ENCODE measurements around the gene ALX3. TPM values are rescaled to one million over a fixed set of nuclear protein-coding genes. Genes with fewer than 3 reads are reported as not detected.

The ALX3 gene
- polyA plus RNA-seq, 1 donor (not counting 4 experiments of a cell fraction or from before 2014, with no cell fraction given), result not detected

GRCh38 chr1:110084227-110085078 lies 14.0 kb upstream of the ALX3 start:
- no peaks in the 10 kb centered on the region for H3K36me3 ChIP-seq (ENCODE audit: control insufficient read depth in 2 of 2, extremely low read depth in 1 of 2, insufficient read depth in 2 of 2, low read length in 2 of 2)
- FAIRE-seq (no peak), DNase-seq (ENCODE audit: low read depth, low spot score) (no peak)
- H3K4me2 ChIP-seq (ENCODE audit: control insufficient read depth, extremely low read depth, insufficient read depth, low read depth, low read length), result peak overlapping the region; percentile 89
- H3K27me3 ChIP-seq (ENCODE audit: control insufficient read depth, extremely low read depth, insufficient read depth, low read length), result peaks cover 57% of the 10 kb centered on the region
- no peaks in the 10 kb centered on the region for H3K79me2 ChIP-seq (ENCODE audit: control insufficient read depth, insufficient read depth, low read length)
- no peak overlapping the region for H3K27ac ChIP-seq (ENCODE audit: control insufficient read depth, insufficient read depth, low read length)
- H2AFZ ChIP-seq (ENCODE audit: control insufficient read depth, low read length), result peak overlapping the region; percentile 33
- TF ChIP-seq, protein P1, sequence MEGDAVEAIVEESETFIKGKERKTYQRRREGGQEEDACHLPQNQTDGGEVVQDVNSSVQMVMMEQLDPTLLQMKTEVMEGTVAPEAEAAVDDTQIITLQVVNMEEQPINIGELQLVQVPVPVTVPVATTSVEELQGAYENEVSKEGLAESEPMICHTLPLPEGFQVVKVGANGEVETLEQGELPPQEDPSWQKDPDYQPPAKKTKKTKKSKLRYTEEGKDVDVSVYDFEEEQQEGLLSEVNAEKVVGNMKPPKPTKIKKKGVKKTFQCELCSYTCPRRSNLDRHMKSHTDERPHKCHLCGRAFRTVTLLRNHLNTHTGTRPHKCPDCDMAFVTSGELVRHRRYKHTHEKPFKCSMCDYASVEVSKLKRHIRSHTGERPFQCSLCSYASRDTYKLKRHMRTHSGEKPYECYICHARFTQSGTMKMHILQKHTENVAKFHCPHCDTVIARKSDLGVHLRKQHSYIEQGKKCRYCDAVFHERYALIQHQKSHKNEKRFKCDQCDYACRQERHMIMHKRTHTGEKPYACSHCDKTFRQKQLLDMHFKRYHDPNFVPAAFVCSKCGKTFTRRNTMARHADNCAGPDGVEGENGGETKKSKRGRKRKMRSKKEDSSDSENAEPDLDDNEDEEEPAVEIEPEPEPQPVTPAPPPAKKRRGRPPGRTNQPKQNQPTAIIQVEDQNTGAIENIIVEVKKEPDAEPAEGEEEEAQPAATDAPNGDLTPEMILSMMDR (optimal IDR thresholded peaks at IDR 0.05 in 1 of 3, IDR thresholded peaks at IDR 0.05 in 1 of 3, conservative IDR thresholded peaks at IDR 0.05 in 1 of 3; ENCODE audit: extremely low read depth in 1 of 3, insufficient read depth in 2 of 3, low read length in 3 of 3), result no peak
- peak; percentile 92 for TF ChIP-seq EZH2 (IDR thresholded peaks at IDR 0.05; ENCODE audit: low read length)
- dilution Hi-C loops (cut with MboI; ENCODE audit: extremely low pct_ligation_motif_present, low sequenced_read_pairs), result no loop called here
- H3K9ac ChIP-seq (ENCODE audit: control insufficient read depth, extremely low read depth, insufficient read depth, low read length), result no peak overlapping the region
- no peaks in the 10 kb centered on the region for H4K20me1 ChIP-seq (ENCODE audit: control insufficient read depth, extremely low read depth, insufficient read depth, low read length)
- H3K9me1 ChIP-seq (ENCODE audit: control insufficient read depth, extremely low read depth, insufficient read depth, low read length), result no peaks in the 10 kb centered on the region
- H3K4me3 ChIP-seq (ENCODE audit: control insufficient read depth in 2 of 3, extremely low read depth in 1 of 3, insufficient read depth in 2 of 3, low read depth in 1 of 3, low read length in 3 of 3), result peak overlapping the region; percentile 36 to 71 (median 65)
- peaks cover 6% of the 10 kb centered on the region for H3K4me1 ChIP-seq (ENCODE audit: control insufficient read depth, extremely low read depth, insufficient read depth, low read length)
- no peaks in the 10 kb centered on the region for H3K9me3 ChIP-seq (ENCODE audit: control insufficient read depth, low read depth, low read length)

- no peak for FAIRE-seq
- dilution Hi-C loops (cut with MboI; ENCODE audit: extremely low pct_ligation_motif_present, low sequenced_read_pairs), result no loop called here
- no peak overlapping the region for H3K9ac ChIP-seq (ENCODE audit: control insufficient read depth, extremely low read depth, insufficient read depth, low read length)
Measured at GRCh38 chr1:110083866-110084226, 13.4 kb upstream of the ALX3 start.

More at GRCh38 chr1:110083866-110084226, 13.4 kb upstream of the ALX3 start:
- Histone ChIP-seq H4K20me1 (ENCODE audit: control insufficient read depth, extremely low read depth, insufficient read depth, low read length) (no peaks in the 10 kb centered on the region), H3K27ac (ENCODE audit: control insufficient read depth, insufficient read depth, low read length) (no peak overlapping the region), H3K9me1 (ENCODE audit: control insufficient read depth, extremely low read depth, insufficient read depth, low read length) (no peaks in the 10 kb centered on the region), H3K27me3 (ENCODE audit: control insufficient read depth, extremely low read depth, insufficient read depth, low read length) (peaks cover 56% of the 10 kb centered on the region), H3K4me1 (ENCODE audit: control insufficient read depth, extremely low read depth, insufficient read depth, low read length) (peaks cover 6% of the 10 kb centered on the region), H3K4me2 (ENCODE audit: control insufficient read depth, extremely low read depth, insufficient read depth, low read depth, low read length) (peak overlapping the region; percentile 89), H3K79me2 (ENCODE audit: control insufficient read depth, insufficient read depth, low read length) (no peaks in the 10 kb centered on the region), H3K9me3 (ENCODE audit: control insufficient read depth, low read depth, low read length) (no peaks in the 10 kb centered on the region), H2AFZ (ENCODE audit: control insufficient read depth, low read length) (no peak overlapping the region), H3K36me3 (ENCODE audit: control insufficient read depth in 2 of 2, extremely low read depth in 1 of 2, insufficient read depth in 2 of 2, low read length in 2 of 2) (no peaks in the 10 kb centered on the region), H3K4me3 (ENCODE audit: control insufficient read depth in 2 of 3, extremely low read depth in 1 of 3, insufficient read depth in 2 of 3, low read depth in 1 of 3, low read length in 3 of 3) (peak overlapping the region in 2 of 3 experiments; percentile 65 to 71)
- TF ChIP-seq, protein P1 (optimal IDR thresholded peaks at IDR 0.05 in 1 of 3, IDR thresholded peaks at IDR 0.05 in 1 of 3, conservative IDR thresholded peaks at IDR 0.05 in 1 of 3; ENCODE audit: extremely low read depth in 1 of 3, insufficient read depth in 2 of 3, low read length in 3 of 3), result no peak
- TF ChIP-seq EZH2 (IDR thresholded peaks at IDR 0.05; ENCODE audit: low read length), result no peak
- no peak for DNase-seq (ENCODE audit: low read depth, low spot score)

Data from keratinocyte (primary cell).